H4 (cell line): ENCODE results near the gene TUBB. TPM values are rescaled to one million over a fixed set of nuclear protein-coding genes. Genes with fewer than 3 reads are reported as not detected.

ENCODE experiments used
- DNase-seq: peaks from one replicate; pipeline ENCODE4 v3.0.0-alpha.2; 2015; ENCODE audit warnings: low spot score
- total RNA-seq: library from RNA; depleted of rRNA; stranded (reverse); fragments of >200 nt; shearing (Covaris generic); gene quantifications from 2 replicates; pipeline ENCODE4 v1.2.3, GENCODE V29; 2014

TUBB gene
- total RNA-seq, 1 experiment from 2014 or later = 1,508 TPM

DNA sequence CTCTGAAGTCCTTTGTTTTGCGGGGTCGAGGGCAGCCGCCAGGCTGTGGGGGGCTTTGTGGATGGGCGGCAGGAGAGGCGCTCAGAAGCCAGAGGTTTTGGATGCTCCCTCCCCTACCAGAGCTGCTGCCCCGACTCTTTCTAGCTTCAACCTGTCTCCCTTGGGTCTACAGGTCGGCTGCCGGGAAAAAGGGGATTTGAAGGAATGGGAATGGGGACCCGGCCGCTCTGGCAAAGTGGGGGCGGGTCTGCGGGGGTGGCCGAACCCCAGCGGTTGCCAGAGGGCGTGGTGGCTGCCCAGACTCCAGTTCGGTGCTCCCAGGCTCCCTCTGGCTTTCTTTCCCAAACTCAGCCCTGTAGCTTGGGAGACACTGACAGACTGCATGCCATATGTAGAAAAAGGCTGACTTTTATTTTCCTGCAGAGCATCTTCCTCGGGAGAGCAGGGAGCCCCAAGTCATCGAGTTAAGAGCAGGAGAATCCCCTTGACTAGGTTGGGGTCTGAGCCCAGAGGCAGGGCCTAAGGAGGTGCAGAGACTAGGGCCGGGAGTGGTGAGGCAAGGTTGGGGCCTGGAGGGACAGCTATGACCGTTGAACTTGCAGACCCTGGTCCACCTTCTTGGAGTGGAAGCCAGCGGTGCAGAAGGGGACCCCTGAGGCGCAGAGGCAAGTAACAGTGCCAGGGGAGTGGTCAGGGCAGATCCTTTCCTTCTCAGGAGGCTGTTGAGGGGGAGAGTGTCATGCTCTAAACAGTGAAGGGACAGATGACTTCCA, 32.3 kb upstream of the TUBB start:
- peak; percentile 57 for DNase-seq

DNA sequence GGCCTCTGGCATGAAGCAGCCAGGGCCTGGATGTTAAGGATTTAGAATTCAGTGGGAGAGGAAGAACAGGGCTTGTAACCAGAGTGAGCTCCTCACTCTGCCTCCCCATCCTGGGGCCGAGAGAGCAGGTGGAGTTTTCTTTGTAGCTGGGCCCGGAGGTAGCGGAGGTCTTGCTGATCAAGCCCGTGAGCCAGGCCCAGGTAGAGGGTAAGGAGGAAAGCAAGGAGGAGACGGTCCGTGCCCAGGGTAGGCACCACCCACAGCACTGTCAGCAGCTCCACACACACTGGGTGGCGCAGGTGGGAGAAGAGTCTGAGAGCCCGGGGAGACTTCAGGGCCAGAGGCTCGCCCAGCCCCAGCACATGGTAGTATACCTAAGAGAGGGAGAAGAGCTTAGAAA, 31.6 kb upstream of the TUBB start:
- DNase-seq = no peak

DNA sequence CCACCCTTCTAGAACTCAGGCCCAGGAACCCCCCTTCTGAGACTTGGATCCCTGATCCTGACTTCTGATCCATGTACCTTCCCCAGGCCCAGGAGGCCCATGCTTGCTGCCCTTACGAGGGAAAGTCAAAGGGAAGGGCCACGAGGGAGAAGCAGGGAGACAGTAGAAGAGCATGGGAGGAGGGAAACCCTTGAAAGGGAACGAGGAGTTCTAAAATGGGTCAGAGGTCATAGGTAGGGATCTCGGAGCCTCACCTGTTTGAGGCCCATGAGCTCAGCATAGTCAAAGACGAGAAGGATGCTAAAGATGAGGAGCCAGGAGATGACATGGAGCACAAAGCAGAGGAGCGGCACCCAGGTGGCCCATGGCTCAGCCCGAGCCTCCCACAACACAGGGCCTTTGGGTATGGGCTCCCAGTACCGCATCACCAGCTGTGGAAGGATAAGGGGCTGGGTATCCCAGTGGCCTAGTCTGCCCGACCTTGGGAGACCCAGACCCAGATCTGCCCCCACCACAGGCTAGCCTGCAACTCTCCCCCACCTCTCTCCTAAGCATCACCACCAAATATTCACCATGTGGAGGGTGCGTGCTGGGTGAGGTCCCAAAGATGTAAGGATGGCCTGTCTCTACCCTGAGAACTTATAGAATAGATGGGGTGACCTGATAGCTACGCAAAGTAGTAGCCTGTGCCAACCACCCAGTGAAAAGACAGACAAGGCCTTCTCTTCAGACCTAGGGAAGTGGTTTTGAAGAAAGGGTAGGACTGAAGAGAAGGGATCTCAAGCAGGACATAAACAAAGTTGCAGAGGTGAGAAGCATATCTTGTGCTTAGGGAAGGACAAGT, 30.9 kb upstream of the TUBB start:
- no peak for DNase-seq

DNA sequence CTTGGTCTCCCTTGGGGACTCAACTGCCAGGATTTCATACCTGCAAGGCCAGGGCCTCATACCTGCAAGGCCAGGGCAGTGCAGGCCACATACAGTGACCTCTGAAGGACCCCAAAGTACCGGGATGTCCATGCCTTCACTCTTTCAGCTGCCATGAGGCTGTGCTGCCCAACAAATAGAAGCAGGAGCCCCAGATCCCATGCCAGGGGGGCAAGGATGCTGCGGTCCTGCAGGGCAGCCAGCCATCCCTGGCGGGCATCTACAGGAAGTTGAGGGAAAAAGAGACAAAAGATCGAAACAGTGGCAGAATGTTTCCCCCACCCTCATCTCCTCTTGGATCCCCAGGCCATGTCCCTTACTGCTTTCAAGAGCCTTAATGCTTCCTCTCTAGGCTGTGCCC, 30.2 kb upstream of the TUBB start:
- DNase-seq = no peak

DNA sequence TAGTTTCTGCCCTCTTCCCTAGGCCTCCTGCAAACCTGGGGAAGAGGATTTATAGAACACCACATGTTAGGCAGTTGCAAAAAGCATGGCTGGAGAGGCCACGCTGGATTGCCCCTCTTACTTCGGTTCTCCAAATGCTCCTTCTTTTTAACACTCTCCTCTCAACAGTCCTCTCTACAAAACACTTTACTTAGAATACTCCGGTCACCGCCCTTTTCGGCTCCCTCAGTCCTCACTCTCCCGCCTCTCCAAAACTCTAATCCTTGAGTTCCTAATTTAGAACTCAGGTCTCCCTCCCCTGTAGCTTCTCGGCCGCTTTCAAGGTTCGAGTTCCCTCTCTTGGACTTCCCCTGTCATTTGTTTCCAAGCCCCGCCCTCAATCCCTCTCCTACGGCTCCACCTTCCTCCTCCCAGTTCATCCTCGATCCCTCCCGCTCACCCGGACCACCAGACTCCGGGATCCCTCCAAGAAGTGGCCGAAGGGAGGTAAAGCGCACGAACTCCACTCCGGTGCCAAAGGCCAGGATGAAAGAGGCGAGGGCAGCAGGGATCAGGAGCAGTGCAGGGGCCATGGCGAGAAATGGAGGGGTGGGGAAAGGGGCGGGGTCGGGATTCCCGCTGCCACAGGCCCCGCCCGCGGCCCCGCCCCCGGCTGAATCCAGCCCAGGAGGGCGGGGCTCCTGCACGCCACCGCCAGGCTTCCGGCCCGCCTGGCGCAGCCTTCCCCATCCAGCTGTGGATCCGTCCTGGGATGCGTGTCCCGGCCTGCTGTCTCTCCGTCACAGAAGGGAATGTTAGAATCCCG, 29.5 kb upstream of the TUBB start, which contains the start of gene NRM:
NRM (minus strand) TSS at position 582 of the 805 bp plus-strand sequence; CDS start at position 572, 10 bp downstream.
- peak; percentile 79 for DNase-seq

DNA sequence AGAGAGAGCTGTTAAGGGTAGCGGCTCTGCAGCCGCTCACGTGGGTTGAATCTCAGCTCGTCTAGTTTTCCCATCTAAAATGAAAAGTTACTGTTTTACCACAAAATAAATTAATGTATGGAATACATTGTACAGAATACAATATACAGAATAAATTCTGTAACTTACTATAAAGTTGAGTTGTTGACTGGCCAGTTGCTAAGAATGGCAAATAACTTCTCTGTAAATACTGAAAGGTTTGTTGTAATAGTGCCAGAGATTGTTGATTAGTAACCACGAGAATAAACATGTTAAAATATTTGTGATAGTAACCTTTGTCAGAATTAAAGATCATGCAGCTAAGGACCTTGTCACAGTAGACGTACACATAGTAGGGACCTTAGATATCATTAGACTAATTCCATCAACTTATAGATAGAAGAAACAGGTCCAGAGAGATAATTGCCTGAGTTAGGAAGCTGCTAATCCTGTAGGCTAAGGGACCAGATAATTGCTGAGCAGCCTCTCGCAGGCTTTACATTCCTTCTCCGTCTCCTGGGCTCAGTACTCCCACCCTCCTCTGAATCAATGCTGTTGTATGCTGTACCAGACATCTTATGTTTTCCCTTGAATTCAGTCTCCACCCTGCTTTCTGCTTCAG, 28.8 kb upstream of the TUBB start:
- DNase-seq = no peak

DNA sequence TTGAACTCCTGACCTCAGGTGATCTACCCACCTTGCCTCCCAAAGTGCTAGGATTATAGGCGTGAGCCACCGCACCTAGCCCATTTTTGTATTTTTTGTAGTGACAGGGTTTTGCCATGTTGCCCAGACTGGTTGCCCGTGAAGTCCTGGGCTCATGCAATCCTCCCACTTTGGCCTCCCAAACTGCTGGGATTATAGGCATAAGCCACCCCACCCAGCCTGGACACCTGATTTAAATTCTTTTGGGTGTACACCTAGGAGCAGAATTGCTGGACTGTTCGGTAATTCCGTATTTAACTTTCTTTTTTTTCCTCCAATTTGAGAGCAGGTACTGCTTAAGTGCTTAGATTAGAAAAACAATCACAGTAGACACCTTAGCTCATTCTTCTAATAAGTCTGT, 23.7 kb upstream of the TUBB start:
- no peak for DNase-seq

DNA sequence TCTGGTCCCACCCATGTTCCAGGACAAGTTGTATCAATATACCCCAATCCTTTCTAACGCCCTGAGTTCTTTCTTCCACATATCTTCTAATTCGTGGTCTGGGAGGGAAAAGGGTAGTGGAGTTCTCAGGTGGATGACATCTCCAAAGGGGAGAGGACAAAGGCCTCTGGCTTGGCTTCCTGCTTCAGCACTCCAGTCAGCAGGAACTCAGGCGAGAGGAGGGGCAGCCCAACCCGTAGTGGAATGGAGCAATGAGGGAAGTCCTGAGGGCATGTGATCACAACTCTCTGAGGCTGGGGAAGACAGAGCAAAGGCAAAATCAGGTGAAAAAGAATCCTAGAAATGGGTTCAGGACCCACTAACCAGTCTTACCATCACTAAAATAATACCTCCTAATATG, 19.8 kb upstream of the TUBB start:
- no peak for DNase-seq

DNA sequence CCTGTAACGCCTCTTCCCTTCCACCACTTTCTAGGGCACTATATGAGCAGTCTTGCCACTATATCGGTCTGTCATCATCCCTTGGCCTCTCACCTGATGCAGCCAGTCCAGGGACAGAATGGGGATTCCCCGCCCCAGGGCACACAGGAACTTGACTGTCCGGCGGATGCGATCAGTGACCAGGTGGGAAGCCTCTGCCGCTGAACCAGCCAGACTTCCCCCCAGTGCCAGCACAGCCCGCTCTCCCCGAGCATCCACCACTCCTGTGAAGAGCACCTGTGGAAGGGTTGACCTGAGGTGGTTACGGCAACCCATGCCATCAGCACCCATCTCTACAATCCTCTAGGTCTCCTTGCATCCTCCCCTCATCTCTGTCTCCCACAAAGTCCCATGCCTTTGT, 17.1 kb upstream of the TUBB start:
- no peak for DNase-seq

DNA sequence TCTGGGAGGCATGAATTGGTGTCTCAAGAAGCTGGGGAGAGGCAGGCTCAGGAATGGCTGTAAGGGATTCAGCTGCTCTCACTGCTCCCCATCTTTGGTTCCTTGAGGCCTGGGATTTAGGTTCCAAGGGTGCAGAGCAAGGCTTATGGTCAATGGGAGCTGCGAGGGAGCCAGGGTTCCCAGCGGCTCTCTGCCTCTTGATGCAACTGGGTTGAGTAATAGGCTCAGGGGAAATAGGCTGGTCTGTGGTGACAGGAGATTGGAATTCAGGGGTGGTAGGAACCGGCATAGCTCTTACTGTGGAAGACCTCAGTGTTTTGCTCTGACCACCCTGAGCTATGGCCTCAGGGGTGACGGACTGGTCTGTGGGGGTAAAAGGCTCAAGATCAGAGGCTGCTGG, 16.3 kb upstream of the TUBB start:
- DNase-seq = no peak

DNA sequence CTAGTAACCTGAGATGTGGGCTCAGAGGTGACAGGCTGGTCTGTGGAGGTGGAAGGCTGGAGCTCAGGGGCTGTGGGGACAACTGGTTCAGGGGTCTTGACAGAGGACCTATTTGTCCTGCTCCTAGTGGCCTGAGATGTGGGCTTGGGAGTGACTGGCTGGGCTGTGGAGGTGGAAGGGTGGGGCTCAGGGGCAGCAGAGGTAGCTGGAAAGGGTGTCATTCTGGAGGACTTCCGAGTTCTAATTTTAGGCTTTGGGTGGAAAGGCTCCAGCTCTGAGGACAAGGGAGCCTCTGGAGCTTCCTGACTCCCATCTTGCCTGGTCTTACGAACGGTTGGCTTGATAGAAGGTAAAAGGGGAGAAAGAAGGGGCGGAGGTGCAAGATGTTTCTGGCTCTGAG, 14.5 kb upstream of the TUBB start:
- DNase-seq = no peak

DNA sequence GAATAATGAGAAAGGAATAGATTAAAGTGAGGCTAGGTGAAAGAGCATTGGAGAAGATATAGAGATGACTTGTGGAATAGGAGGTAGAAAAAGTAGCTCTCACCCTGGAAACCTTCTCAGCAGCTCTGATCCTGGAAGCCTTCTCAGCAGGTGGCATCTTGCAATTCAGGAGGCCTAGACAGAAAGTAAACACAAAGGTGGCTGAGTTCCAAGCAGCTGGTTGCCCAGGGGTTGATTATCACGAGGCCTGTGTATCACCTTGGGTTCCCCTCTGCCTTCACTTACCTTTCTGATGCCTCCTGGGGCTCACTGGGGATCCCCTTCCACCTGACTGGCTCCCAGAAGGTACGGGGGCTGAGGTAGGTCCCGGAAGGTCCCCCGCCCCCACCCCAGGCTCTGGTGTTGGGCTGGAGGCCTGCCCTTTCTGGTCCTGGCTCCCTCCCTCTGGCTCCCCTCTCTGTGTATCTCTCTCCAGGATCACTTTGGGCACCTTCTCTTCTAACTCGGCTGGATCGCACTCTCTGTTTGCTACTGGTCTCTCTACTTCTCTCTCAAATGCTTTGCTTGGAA, 12.8 kb upstream of the TUBB start:
- peak; percentile 40 for DNase-seq

DNA sequence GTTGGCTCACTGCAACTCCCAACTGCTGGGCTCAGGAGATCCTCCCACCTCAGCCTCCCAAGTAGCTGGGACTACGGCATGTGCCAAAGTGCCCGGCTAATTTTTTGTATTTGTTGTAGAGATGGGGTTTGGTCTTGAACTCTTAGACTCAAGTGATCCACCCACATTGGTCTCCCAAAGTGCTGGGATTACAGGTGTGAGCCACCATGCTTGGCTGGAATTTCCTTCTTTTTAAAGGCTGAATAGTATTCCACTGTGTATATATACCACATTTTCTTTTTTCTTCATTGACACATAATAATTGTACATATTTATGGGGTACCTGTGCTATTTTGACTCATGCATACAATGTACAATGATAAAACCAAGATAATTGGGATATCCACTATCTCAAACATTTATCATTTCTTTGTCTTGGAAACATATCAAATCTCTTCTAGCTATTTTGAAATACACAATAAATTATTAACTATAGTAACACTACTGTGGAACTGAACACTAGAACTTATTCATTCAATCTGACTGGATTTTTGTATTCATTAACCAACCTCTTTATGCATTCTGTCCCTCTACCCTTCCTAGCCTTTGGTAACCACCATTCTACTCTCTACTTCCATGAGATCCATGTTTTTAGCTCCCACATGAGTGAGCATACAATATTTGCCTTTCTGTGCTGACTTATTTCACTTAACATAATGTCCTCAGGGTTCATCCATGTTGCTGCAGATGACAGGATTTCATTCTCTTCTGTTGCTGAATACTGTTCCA, 10.9 kb upstream of the TUBB start:
- DNase-seq = no peak

DNA sequence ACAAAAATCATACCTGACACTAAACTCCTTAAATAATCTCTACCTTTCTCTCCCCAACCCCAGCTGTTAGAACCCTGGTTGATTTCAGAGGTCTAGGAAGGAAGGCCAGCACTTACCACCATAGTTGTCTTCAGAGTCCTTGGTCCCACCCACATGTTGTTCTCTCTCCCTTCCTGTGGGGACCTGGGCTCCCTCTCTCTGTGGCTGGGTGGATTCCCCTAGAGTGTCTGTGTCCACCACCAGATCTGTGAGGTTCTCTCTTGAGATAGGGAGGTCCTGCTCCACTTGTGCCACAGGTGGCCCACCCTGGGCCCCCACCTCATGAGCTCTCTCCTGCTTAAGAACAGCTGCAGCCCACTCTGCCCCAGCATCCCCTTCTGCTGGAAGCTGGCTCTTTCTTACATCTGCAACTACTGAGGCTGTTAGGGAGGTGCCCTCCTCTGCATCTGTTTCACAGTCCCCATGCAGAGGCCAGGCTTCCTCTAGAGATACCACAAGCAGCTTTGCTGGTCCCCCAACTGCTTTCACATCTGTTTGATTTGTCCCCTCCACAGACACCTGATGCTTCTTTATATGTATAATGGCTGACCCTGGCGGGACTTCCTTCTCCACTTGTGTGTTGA, 8.3 kb upstream of the TUBB start:
- DNase-seq = no peak

DNA sequence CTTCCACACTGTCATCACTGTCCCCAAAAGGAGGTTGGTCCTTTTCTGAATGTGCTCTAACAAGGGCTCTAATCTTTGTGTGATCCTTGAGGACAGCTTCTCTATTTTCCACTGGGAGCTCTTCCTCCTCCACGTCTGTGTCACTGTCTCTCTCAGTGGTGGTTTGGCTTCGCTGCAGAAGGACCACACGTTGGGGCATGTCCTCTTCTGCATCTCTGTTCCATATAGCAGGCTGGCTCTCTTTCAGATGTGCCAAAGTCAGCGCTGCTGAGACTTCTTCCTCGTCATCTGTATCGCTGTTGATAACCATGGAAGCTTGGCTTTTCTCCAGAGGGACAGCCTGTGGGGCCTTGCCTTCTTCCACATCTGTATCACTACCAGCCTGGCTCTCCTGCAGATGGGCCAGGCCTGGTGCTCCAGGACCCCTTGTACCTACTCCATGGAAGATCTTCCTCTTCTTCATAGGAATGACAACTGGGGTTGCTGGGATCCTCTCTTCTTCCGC, 7.7 kb upstream of the TUBB start:
- DNase-seq = no peak

DNA sequence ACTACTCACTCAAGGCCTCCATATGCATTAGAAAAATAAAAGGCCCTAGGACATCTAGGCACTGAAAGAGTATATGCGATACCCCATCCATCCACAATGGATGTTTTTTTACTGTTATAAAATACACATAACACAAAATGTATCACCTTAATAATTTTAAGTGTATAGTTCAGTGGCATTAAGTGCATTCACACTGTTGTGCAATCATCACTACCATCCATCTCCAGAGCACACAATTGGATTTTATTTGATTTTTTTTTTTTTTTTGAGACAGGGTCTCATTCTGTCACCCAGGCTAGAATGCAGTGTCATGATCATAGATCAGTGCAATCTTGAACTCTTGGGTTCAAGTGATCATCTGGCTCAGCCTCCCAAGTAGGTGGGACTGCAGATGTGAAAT, 5.9 kb upstream of the TUBB start:
- no peak for DNase-seq

DNA sequence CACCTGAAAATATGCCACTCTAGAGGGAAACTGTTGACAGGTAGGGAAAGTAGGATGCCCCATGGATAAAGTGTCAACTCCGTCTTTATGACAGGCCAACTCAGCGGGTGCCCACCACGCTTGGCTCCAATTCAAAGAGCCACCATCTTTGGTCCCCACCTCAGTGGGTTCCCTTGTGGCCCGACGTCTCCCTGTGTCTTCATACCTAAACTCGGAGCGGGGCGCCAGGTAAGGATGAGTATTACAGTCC, 3.3 kb upstream of the TUBB start:
- DNase-seq = no peak

DNA sequence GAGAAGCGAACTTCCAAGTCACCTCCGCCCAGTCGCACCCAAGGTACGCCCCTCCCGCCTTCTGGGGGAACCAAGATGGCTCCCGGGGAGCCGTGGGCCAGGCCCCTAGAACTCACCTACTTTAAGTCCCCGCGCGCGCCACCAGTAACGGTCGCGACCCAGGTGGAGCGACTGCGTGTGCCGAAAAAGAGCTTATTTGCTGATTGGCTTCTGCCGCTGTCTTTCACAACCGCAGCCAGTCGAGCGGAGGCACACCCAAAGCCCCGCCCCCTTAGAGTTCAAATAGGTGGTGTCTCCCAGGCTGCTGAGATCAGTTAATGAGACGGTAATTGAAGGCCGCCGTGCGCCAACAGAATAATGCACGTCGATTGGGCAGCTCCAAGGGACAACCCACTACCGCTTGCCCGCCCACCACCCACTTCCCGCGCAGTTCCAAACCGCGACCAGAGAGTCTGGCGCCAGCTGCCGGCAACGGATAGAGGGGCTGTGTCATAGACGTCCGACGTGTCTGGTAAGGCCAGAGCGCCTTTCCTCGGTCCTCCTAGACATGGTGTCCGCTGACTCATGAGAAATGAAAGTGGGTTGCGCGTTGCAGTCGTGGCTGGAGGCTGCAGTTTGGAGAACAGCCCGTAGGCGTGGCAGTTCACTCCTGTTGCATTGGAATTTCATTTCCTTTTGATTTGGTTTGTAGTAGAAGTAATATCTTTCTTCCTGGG, 2.9 kb upstream of the TUBB start, which contains the start of gene MDC1:
MDC1 (minus strand) TSS at position 153 of the 716 bp plus-strand sequence. CDS start 2,106 bp downstream, outside the sequence.
- peak; percentile 100 for DNase-seq
